T-helper 22 cell (primary cell): ENCODE results near the gene GMDS.
A peak's percentile ranks its signal among the peaks of the same experiment; 100 is the strongest.

Experiments used
- DNase-seq: peaks from one replicate; pipeline ENCODE4 v3.0.0-alpha.2; 2020; ENCODE audit warnings: low read depth

GMDS gene

GRCh38 chr6:2245103-2245876 lies at the start of gene GMDS:
GMDS (minus strand) TSS chr6:2245605.
- DNase-seq, result peak; percentile 71

- no peak for DNase-seq
Measured at GRCh38 chr6:2285510-2285909, 40.1 kb upstream of the GMDS start.

DNA sequence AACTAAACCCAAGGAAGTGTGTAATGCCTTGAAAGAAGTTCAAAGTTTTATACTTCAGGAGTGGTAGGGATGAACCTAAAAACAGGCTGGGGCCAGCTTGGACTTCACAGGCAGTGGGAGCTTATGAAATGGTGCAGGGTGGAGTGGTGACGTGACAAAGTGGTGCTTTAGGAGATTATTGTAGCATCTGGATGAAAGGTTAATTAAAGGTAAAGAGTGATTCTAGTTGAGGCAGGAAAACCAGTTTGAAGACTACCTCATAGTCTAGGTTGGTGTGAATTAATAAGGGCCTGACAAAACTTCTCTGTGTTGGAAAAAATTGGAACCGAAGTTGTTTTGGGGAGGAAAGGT lies 30.5 kb upstream of the GMDS start:
- DNase-seq, result no peak

- no peak for DNase-seq
Measured at GRCh38 chr6:2274981-2275891, 29.8 kb upstream of the GMDS start.

DNA sequence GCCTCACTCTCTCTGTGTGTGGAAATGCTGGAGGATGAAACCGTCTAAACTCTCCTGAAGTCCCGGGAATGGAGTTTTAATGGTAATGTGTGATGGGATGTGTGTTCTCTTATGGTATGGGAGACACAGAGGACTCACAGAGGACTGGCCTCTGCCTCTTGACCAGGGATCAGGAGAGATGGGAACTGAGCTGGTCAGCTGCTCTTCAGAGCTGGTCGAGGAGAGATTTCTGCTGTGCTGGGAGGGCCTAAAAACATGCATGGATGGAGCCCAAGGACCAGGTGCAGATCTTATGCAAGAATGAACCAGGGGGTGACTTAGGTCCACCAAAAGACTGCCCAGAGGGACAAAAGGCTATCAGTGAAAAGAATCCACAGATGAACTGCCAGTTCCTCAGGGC lies 27.3 kb upstream of the GMDS start:
- no peak for DNase-seq

DNA sequence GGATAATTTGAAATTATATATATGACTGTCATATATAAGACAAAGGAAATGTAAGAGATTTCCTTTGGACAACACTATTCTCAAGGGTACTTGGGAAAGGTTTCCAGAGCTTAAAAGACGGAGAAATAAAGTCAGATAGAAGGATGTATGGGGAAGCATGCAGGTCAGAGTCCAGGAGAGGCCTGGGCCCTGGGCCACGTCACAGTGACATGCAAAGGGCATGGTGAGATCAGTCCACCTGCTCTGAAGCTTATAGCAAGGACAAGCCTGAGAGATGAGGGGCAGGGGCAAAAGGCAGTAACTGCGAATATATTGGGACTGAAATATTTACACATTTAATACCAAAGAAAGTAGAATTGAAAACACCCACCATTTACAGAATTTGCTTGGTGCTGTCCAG lies 24.6 kb upstream of the GMDS start:
- DNase-seq, result no peak

DNA sequence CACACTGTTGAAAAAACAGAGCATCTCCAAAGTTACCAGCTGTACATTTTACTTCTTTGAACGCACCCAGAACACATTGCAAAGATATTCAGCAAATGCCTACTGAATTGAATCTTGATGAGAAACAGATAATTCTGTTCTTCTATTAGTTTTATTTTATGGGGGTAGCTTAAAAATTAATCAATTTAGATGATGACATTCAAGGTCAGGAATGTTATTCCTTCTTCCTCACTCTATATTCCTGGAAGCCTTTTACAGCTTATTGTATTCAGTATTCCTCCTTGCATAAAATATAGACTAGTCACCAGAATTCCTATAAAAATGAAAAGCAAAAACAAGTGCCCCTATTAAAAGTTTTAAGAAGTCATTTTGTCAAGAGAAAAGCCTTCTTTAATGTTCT lies 21.4 kb upstream of the GMDS start:
- no peak for DNase-seq

DNA sequence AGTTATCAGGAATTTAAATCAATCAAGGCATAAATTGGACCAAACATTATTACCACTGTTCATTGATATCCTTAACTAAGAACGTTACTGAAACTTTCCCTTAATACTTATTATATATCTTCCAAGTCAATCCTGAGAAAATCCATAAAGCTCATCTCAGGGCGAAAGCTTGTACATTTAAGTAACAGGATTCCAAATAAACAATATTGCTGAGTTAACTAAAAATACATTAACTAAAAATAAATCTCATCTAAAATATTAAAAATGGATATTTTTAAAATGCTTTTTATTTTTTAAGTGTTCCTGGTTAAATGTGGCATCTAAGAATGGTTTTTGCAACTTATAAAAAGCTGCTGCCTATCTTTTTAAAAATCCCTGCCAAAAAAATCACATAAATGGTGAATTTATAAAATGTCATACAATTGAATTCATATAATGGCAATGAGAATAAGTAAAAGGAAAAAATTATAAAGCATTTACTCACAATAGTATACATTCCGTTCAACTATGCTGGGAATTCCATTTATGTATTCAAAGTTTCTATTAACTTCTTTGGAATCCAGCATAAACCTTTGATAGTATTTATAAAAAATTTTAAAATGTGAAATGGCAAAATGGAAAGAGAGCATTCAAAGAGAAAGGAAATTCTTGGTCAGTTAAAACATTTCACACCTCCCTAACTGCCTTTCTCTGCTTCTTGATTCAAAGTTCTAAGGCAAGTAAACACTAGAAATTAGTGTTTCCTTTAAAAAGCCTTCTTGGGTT lies 20.8 kb upstream of the GMDS start:
- DNase-seq, result no peak

- no peak for DNase-seq
Measured at GRCh38 chr6:2264932-2265331, 19.5 kb upstream of the GMDS start.

- no peak for DNase-seq
Measured at GRCh38 chr6:2263896-2264295, 18.5 kb upstream of the GMDS start.

DNA sequence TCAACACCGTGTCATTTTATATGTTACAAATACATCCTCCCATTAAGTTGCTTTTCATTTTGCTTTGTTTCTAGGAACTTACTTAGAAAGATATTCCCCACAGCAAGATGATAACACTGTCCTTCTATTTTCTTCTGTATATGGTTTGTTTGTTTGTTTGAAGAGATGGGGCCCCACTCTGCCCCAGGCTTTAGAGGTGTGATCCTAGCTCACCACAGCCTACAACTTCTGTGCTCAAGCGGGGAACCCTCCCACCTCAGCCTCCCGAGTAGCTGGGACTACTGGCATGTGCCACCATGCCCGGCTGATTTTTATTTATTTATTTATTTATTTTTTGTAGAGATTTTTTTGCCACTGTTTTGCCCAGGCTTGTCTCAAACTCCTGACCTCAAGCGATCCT lies 14.2 kb upstream of the GMDS start:
- DNase-seq, result no peak

DNA sequence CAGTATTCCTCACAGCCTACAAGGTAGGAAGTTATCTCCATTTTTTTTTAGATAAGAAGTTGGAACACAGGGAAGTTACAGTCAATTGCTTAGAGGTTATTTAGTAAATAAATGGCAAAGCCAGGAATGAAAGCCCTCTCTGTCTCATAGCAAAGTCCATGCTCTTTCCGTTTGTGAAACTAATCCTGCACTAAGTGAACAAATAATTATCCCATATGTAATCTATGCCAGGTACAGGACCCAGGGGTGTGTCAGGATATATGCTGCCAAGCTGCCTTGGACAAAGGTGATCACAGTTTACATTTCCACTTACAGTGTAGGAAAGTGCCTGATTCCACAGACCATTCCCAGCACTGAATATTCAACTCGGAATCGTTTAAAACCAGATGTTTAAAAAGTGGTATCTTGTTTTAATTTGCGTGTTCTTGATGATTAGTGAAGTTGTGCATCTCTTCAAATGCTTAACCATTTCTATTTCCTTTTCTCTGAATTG lies 13.6 kb upstream of the GMDS start:
- DNase-seq, result no peak

DNA sequence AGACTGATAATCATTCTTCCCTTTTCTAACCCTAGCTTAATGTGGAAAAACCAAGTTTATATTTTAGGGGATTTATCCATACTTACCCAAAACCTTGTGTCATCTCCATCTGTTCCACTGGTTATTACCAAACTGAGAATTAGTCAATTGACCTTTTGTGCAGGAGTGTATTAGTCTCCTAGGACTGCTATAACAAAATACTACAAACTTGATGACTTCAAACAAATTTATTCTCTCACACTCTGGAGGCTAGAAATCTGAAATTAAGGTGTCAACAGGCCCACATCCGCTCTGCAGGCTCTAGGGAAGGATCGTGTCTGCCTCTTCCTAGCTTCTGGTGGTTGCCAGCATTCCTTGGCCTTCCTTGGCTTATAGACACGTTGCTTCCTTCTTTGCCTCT lies 12.7 kb upstream of the GMDS start:
- no peak for DNase-seq

DNA sequence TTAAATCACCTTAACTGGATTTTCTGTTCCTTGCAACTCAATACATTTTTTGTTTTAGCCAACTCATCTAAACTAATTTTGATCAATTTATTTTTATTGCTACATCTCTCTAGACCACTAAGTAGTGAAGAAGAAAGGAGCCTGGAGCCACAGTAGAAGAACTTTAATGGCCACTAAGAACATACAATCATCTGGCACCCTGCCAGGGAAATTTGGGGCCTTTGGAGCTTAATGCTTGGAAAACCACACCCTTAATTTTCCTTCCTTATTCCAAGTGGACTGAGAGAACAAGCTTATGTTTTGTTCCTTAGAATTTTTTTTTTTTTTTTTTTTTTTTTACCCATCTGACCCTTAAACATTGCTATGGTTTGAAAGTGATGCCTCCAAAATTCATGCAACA lies 12.0 kb upstream of the GMDS start:
- no peak for DNase-seq

DNA sequence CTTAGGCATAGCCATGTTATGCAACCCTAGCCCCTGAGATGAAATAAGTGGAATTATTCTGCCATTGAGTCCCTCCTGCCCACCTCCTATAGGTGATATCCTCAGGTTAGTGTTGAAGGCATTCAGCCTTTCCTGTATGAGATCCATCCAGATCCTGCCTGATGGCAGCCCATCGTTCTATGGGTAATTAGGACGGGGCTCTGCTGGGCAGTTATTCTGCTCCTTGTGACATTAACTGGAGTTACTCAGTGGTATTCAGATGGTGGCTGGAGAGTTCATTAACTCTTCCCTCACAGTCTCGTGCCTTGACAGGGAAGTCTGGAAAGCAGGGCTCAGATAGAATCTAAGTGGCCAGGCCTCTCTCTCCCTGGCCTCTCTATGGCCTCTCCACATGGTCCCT lies 9.3 kb upstream of the GMDS start:
- no peak for DNase-seq

DNA sequence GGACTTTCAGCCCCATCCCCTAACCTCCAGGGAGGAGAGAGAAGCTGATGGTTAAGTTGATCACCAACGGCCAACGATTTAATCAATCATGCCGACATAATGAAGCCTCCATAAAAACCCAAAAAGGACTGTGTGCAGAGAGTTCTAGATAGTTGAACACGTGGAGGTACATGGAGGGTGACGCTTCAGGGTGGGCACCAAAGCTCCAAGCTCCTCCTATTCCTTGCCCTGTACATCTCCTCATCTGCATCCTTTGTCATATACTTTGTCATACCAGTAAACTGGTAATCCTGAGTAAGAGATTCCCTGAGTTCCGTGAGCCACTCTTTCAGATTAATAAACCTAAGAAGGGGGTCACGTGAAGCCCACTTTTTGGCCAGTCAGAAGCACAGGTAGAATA lies 3.7 kb upstream of the GMDS start:
- DNase-seq, result no peak

- DNase-seq, result no peak
Measured at GRCh38 chr6:2247664-2248063, 2.3 kb upstream of the GMDS start.

- DNase-seq, result peak; percentile 54
Measured at GRCh38 chr6:2245877-2246863, 765 bp upstream of the GMDS start.

DNA sequence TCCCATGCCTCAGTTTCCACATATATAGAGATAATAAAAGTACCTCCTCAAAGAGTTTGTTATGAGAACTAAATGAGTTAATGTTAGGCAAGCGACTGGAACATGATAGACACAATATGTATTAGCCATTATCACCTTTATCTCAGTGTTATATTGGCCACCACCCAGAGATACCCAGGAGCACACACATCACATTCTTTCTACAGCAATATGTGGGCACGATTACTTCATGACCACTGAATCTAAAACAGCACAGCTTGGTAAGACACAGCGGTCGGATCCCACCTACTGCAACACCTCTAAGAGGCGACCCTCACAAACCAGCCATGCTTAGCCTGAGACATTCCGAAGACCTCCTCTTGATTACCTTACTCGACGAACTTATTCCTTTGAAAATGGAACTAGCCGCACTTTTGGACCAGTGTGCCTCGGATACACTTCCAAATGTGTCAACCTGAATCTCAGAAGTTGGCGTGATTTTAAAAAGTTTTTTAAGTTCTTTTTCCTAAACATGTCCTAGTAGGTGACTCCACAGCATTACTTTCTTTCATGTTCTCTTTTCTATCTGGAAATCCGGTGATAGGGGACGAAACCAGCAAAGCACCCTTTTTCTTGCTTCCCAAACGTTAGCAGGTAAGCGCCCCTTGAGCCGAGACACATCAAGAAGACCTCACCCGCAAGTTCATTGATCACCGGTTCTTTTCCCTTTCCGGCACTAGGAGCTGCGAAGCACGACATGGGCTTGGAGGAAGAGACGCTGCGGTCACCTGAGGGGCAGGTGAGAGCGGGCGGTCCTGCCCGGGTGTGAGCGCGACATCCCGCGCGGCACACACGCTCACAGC lies 923 bp downstream of the GMDS start:
- no peak for DNase-seq

DNA sequence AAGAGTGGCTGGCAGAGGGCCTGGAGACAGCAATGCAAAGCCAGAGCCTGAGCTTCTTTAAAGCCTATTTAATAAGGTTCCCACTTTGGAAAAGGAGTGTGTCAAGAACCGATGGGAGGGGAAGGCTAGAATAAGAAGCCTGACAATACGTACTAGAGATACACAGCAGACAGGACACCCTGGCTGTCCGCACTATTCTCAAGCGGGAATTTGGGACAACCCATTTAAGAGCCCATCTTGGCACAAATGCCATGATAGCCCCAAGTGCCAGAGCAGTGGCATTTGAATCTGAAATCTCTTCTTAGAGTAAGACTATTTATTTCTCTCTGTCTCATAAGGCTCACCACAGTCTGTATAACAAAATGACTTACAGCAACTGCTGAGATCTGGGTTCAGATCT lies 3.1 kb downstream of the GMDS start:
- DNase-seq, result no peak
